HepG2 (cell line): ENCODE results near the gene OPRL1. TPM values are rescaled to one million over a fixed set of nuclear protein-coding genes. Genes with fewer than 3 reads are reported as not detected.

Experiments used
- ATAC-seq: fragments of 200-7000 bp; cut with Tn5 transposase; 3 replicates; pipeline ENCODE4 v1.9.1; 2020; ENCODE audit warnings: mild to moderate bottlenecking, moderate library complexity
- BruUV-seq: library from RNA; stranded (reverse); fragments of 400-500 nt; replicated peaks from 2 replicates; lab custom pipeline; 2021; lab: Mats Ljungman, UMichigan
- CTCF ChIA-PET: fragments of 300-600 bp; formaldehyde crosslinking; extraction: SDS; loops from one replicate; lab custom pipeline; 2021; ENCODE audit warnings: low total read pairs, inconsistent platforms, low intra/inter-chr PET ratio; lab: Yijun Ruan, JAX
- POLR2A ChIA-PET: fragments of 350-600 bp; sonication (Branson Sonifier 250); formaldehyde crosslinking; loops from one replicate; lab custom pipeline; 2020; ENCODE audit warnings: antibody characterized with exemption, inconsistent platforms; lab: Yijun Ruan, JAX
- DNase-seq: peaks from one replicate; pipeline ENCODE4 v3.0.0-alpha.2; 2015; ENCODE audit warnings: low spot score
- FAIRE-seq: peaks from 3 replicates; lab custom pipeline; 2011; peaks lifted over from hg19 to GRCh38; lab: Jason Lieb, UNC
- H2AFZ ChIP-seq: one replicate; pipeline ENCODE4 v1.6.1; 2011; ENCODE audit warnings: low read length, inconsistent platforms
- H3K27ac ChIP-seq: fragments of 300-600 bp; 3 replicates; pipeline ENCODE4 v1.8.0; 2011; ENCODE audit warnings: mixed run types, mild to moderate bottlenecking, mixed read lengths, low read length, inconsistent platforms; ENCODE audit not compliant: insufficient read depth; ENCODE audit errors: extremely low read length
- H3K27me3 ChIP-seq, 2 experiments: fragments of 200-600 bp in 1 of 2; 2 replicates in 1 of 2; 3 replicates in 1 of 2; pipeline versions ENCODE4 v1.6.0 to v1.8.0; 2011; ENCODE audit warnings: low read length in 2 of 2, mild to moderate bottlenecking in 2 of 2, moderate library complexity in 2 of 2, inconsistent platforms in 1 of 2; ENCODE audit not compliant: insufficient read depth in 2 of 2, control insufficient read depth in 1 of 2
- H3K36me3 ChIP-seq, 2 experiments: fragments of 200-600 bp in 1 of 2; replicated peaks in 1 of 2; 2 replicates in 1 of 2; 3 replicates in 1 of 2; pipeline versions ENCODE4 v1.5.1 to v1.8.0; 2011; ENCODE audit warnings: low read length in 2 of 2, inconsistent platforms in 1 of 2; ENCODE audit not compliant: insufficient read depth in 2 of 2, control insufficient read depth in 1 of 2
- H3K4me1 ChIP-seq: 2 replicates; pipeline ENCODE4 v1.5.1; 2012; ENCODE audit warnings: low read length, inconsistent platforms; ENCODE audit not compliant: insufficient read depth
- H3K4me2 ChIP-seq: 2 replicates; pipeline ENCODE4 v1.6.0; 2011; ENCODE audit warnings: low read depth, low read length, inconsistent platforms
- H3K4me3 ChIP-seq, 3 experiments: fragments of 200-600 bp in 1 of 3; sonication (generic), shearing (Covaris generic) in 1 of 3; replicated peaks in 1 of 3; 2 replicates each; pipeline ENCODE4 v1.5.1; 2011 to 2016; ENCODE audit warnings: low read length in 3 of 3, inconsistent platforms in 2 of 3, low read depth in 2 of 3, mild to moderate bottlenecking in 2 of 3, control low read depth in 1 of 3, mixed read lengths in 1 of 3; ENCODE audit not compliant: insufficient read depth in 1 of 3
- H3K79me2 ChIP-seq: one replicate; pipeline ENCODE4 v1.6.1; 2011; ENCODE audit warnings: low read length, inconsistent platforms; ENCODE audit not compliant: insufficient read depth
- H3K9ac ChIP-seq: 2 replicates; pipeline ENCODE4 v1.6.0; 2011; ENCODE audit warnings: mild to moderate bottlenecking, low read depth, low read length, inconsistent platforms; ENCODE audit not compliant: insufficient read depth
- H3K9me3 ChIP-seq: 2 replicates; pipeline ENCODE4 v1.5.1; 2012; ENCODE audit warnings: mild to moderate bottlenecking, low read length
- H4K20me1 ChIP-seq: 2 replicates; pipeline ENCODE4 v1.6.0; 2011; ENCODE audit warnings: inconsistent platforms, mild to moderate bottlenecking, low read length, moderate library complexity; ENCODE audit not compliant: insufficient read depth
- HCFC1 ChIP-seq: fragments of 150-350 bp; IDR thresholded peaks from 2 replicates; pipeline ENCODE4 v1.6.1; 2014; ENCODE audit warnings: low read depth, low read length
- TSC22D2 ChIP-seq: sonication (generic); formaldehyde crosslinking; IDR thresholded peaks from 2 replicates; pipeline ENCODE4 v1.5.1; 2020; ENCODE audit warnings: missing genetic modification reagents, mild to moderate bottlenecking, borderline replicate concordance
- ZBTB4 ChIP-seq: sonication (generic); formaldehyde crosslinking; IDR thresholded peaks from 2 replicates; pipeline ENCODE4 v1.4.0; 2020; ENCODE audit warnings: missing genetic modification reagents, mild to moderate bottlenecking, borderline replicate concordance
- WGBS: methylation state at CpG from one replicate; pipeline ENCODE4 v1.1.6; 2017; ENCODE audit warnings: low lambda C conversion rate; 5-methylcytosine and 5-hydroxymethylcytosine counted together
- in situ Hi-C: cut with HindIII; loops from 2 replicates; pipeline ENCODE4 v1.10.0; 2017; ENCODE audit warnings: low pct_unique_long_range_greater_than_20kb; ENCODE audit not compliant: extremely low pct_ligation_motif_present
- intact Hi-C: fragments of 100-400 bp; cut with micrococcal nuclease; formaldehyde crosslinking; loops from one replicate; pipeline ENCODE4 v1.10.0; 2022; ENCODE audit not compliant: unreplicated experiment
- polyA plus RNA-seq, 8 experiments: library from polyadenylated mRNA; depleted of rRNA in 3 of 8; stranded (reverse) in 7 of 8; unstranded in 1 of 8; fragments of >200 nt; fragmentation: Illumina TruSeq in 4 of 8; extraction: Trizol in 4 of 8; gene quantifications; 2 replicates each; pipeline versions ENCODE4 v1.2.1 to v1.2.3, GENCODE V29; 2011 to 2016; ENCODE audit warnings: low read depth in 4 of 8, missing spikeins in 1 of 8, mixed read lengths in 1 of 8; ENCODE audit not compliant: insufficient read depth in 1 of 8
- total RNA-seq, 5 experiments: library from RNA; depleted of rRNA; stranded (reverse); fragments of >200 nt; fragmentation: Illumina TruSeq; extraction: Trizol; gene quantifications; 2 replicates each; pipeline ENCODE4 v1.2.3, GENCODE V29; 2016; ENCODE audit warnings: low read depth in 1 of 5

OPRL1 gene
- total and polyA plus RNA-seq, 2 of the 13 experiments (the other 11 are each of a cell fraction or from before 2014, with no cell fraction given) = 0.35 to 0.71 TPM

- 50% methylated on average over 17 of the region's 19 CpGs for WGBS
- Histone ChIP-seq H3K4me2 (no peak overlapping the region), H4K20me1 (peaks cover 8% of the 10 kb centered on the region; the same call in 1 of the 2 replicates), H3K9me3 (no peaks in the 10 kb centered on the region), H3K4me1 (peaks cover 21% of the 10 kb centered on the region), H2AFZ (no peak overlapping the region), H3K27me3 (peaks cover 42 to 89% of the 10 kb centered on the region in 2 experiments), H3K36me3 (no peaks in the 10 kb centered on the region), H3K4me3 (no peak overlapping the region), H3K9ac (no peak overlapping the region), H3K79me2 (no peaks in the 10 kb centered on the region), H3K27ac (no peak overlapping the region)
- BruUV-seq = no TSS peak
- DNase-seq = no peak
- TF ChIP-seq TSC22D2 (no peak), HCFC1 (peak; percentile 8; the same call in 1 of the 2 replicates), ZBTB4 (CRISPR knock-in tag) (no peak)
- in situ Hi-C loops = no loop called here
- no peak for FAIRE-seq
- no peak for ATAC-seq
- intact Hi-C loops = no loop called here
- CTCF ChIA-PET = no interaction called here
- POLR2A ChIA-PET = no interaction called here
Observed at GRCh38 chr20:64107736-64108457, 28.0 kb downstream of the OPRL1 start.
